Measurements from ENCODE around the gene TPRG1. TPM values are rescaled to one million over a fixed set of nuclear protein-coding genes. Genes with fewer than 3 reads are reported as not detected.

TPRG1 gene
- total RNA-seq, 1 donor from 2014 or later = 0.71 TPM

- H3K27ac Mint-ChIP-seq = no peak overlapping the region
- no peaks in the 10 kb centered on the region for H3K9me3 Mint-ChIP-seq
- Histone ChIP-seq H3K27ac (no peak overlapping the region), H3K9ac (no peak overlapping the region), H3F3A (ENCODE audit: low read depth) (no peaks in the 10 kb centered on the region), H3K4me1 (no peaks in the 10 kb centered on the region), H3K27me3 (no peaks in the 10 kb centered on the region), H3K36me3 (no peaks in the 10 kb centered on the region), H4K20me1 (ENCODE audit: low read depth) (no peaks in the 10 kb centered on the region), H3K9me3 (ENCODE audit: low read depth) (no peaks in the 10 kb centered on the region), H3K79me2 (ENCODE audit: low read depth) (no peaks in the 10 kb centered on the region), H3K4me3 (no peak overlapping the region), H2AFZ (replicated peaks) (no peak overlapping the region), H3K4me2 (no peak overlapping the region)
- TF ChIP-seq CTCF (IDR thresholded peaks at IDR 0.05) = no peak
- no peak for TF ChIP-seq EZH2 (IDR thresholded peaks at IDR 0.05)
- no peak for TF ChIP-seq EZH2phosphoT487 (IDR thresholded peaks at IDR 0.05)
- H3K4me3 Mint-ChIP-seq = no peak overlapping the region
- no peaks in the 10 kb centered on the region for H3K4me1 Mint-ChIP-seq
- DNase-seq (ENCODE audit: low spot score) = no peak
- no peaks in the 10 kb centered on the region for H3K36me3 Mint-ChIP-seq
- peaks cover 5% of the 10 kb centered on the region for H3K27me3 Mint-ChIP-seq (ENCODE audit: insufficient read depth, low read depth)
These were observed 122.9 kb downstream of the TPRG1 start for GRCh38 chr3:189294649-189295048.

DNA sequence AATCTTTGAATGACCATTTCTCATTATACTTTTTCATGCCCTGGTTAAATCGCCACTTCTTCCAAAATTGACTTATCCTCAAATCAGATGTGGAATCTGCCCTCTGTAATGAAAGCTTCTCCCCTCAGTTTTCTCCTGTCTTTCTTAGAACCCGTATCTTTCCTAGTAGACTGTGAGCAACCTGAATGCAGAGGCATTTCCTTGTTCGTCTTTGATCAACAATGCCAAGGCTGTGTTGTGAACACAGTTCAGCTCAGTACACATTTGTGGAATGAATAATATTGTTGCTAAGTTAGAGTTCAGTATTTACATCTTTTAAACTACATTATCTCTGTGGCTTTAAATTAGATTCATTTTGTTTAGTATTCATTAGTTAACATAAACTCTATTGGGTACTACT is 123.3 kb downstream of the TPRG1 start:
- Histone ChIP-seq H2AFZ (replicated peaks) (no peak overlapping the region), H3K27me3 (no peaks in the 10 kb centered on the region), H3K36me3 (no peaks in the 10 kb centered on the region), H3K4me1 (no peaks in the 10 kb centered on the region), H3K9ac (no peak overlapping the region), H3F3A (ENCODE audit: low read depth) (no peaks in the 10 kb centered on the region), H3K4me3 (no peak overlapping the region), H3K79me2 (ENCODE audit: low read depth) (no peaks in the 10 kb centered on the region), H3K9me3 (ENCODE audit: low read depth) (no peaks in the 10 kb centered on the region), H3K27ac (no peak overlapping the region), H4K20me1 (ENCODE audit: low read depth) (no peaks in the 10 kb centered on the region), H3K4me2 (no peak overlapping the region)
- no peaks in the 10 kb centered on the region for H3K9me3 Mint-ChIP-seq
- no peak overlapping the region for H3K27ac Mint-ChIP-seq
- no peak for TF ChIP-seq CTCF (IDR thresholded peaks at IDR 0.05)
- no peak for TF ChIP-seq EZH2 (IDR thresholded peaks at IDR 0.05)
- TF ChIP-seq EZH2phosphoT487 (IDR thresholded peaks at IDR 0.05) = no peak
- DNase-seq (ENCODE audit: low spot score) = no peak
- no peaks in the 10 kb centered on the region for H3K36me3 Mint-ChIP-seq
- no peaks in the 10 kb centered on the region for H3K4me1 Mint-ChIP-seq
- H3K4me3 Mint-ChIP-seq = no peak overlapping the region
- peaks cover 6% of the 10 kb centered on the region for H3K27me3 Mint-ChIP-seq (ENCODE audit: insufficient read depth, low read depth)

GRCh38 chr3:189297932-189298331 is 126.2 kb downstream of the TPRG1 start:
- no peak overlapping the region for H3K4me2 ChIP-seq
- Mint-ChIP-seq H3K4me1 (peaks cover 7% of the 10 kb centered on the region), H3K36me3 (no peaks in the 10 kb centered on the region), H3K4me3 (no peak overlapping the region), H3K27me3 (ENCODE audit: insufficient read depth, low read depth) (peaks cover 11% of the 10 kb centered on the region), H3K9me3 (no peaks in the 10 kb centered on the region), H3K27ac (no peak overlapping the region)
- no peak overlapping the region for H3K27ac ChIP-seq
- no peaks in the 10 kb centered on the region for H3K36me3 ChIP-seq
- H4K20me1 ChIP-seq (ENCODE audit: low read depth) = no peaks in the 10 kb centered on the region
- no peaks in the 10 kb centered on the region for H3K79me2 ChIP-seq (ENCODE audit: low read depth)
- H3F3A ChIP-seq (ENCODE audit: low read depth) = peaks cover 4% of the 10 kb centered on the region
- DNase-seq (ENCODE audit: low spot score) = no peak
- TF ChIP-seq EZH2 (IDR thresholded peaks at IDR 0.05) (no peak), CTCF (IDR thresholded peaks at IDR 0.05) (no peak)
- H2AFZ ChIP-seq (replicated peaks) = no peak overlapping the region
- no peaks in the 10 kb centered on the region for H3K27me3 ChIP-seq
- H3K9ac ChIP-seq = no peak overlapping the region
- no peak overlapping the region for H3K4me3 ChIP-seq
- H3K9me3 ChIP-seq (ENCODE audit: low read depth) = no peaks in the 10 kb centered on the region
- peaks cover 7% of the 10 kb centered on the region for H3K4me1 ChIP-seq

Measured in neural progenitor cell (in vitro differentiated cells).